ENCODE data around the gene OR4E1. TPM values are rescaled to one million over a fixed set of nuclear protein-coding genes. Genes with fewer than 3 reads are reported as not detected.

The OR4E1 gene
- total and polyA plus RNA-seq, 9 of the 15 experiments (the other 6 are each of a cell fraction or from before 2014, with no cell fraction given) = not detected

DNA sequence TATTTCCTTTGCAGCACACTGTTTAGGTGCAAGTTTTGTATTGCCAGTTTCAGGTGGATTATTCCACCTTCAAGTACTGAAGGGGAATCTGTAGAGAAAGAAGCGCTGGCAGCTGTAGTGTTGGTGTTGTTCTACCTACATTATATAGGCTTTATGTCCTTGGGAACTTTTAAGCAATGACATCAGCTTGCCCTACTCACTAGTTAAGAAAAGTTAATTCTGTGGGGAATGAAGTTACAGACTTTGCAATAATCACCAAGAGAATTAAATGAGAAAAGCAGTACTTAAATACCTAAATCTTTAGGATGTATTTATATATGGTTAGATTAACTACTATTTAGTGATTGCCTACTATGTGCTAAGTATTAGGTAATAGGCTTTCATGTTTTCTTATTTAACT lies at the start of gene OR4E1 (continued):
- no peak for TF ChIP-seq DMBX1 (CRISPR knock-in tag; IDR thresholded peaks at IDR 0.05; ENCODE audit: borderline replicate concordance)
- TF ChIP-seq FUS (optimal IDR thresholded peaks at IDR 0.05; ENCODE audit: low read depth, low read length) = no peak
- TF ChIP-seq BHLHE40 (IDR thresholded peaks at IDR 0.05; ENCODE audit: low read length) = no peak
- TF ChIP-seq, protein P1, sequence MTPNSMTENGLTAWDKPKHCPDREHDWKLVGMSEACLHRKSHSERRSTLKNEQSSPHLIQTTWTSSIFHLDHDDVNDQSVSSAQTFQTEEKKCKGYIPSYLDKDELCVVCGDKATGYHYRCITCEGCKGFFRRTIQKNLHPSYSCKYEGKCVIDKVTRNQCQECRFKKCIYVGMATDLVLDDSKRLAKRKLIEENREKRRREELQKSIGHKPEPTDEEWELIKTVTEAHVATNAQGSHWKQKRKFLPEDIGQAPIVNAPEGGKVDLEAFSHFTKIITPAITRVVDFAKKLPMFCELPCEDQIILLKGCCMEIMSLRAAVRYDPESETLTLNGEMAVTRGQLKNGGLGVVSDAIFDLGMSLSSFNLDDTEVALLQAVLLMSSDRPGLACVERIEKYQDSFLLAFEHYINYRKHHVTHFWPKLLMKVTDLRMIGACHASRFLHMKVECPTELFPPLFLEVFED (CRISPR knock-in tag; conservative IDR thresholded peaks at IDR 0.05) = no peak
- TF ChIP-seq, protein P2, sequence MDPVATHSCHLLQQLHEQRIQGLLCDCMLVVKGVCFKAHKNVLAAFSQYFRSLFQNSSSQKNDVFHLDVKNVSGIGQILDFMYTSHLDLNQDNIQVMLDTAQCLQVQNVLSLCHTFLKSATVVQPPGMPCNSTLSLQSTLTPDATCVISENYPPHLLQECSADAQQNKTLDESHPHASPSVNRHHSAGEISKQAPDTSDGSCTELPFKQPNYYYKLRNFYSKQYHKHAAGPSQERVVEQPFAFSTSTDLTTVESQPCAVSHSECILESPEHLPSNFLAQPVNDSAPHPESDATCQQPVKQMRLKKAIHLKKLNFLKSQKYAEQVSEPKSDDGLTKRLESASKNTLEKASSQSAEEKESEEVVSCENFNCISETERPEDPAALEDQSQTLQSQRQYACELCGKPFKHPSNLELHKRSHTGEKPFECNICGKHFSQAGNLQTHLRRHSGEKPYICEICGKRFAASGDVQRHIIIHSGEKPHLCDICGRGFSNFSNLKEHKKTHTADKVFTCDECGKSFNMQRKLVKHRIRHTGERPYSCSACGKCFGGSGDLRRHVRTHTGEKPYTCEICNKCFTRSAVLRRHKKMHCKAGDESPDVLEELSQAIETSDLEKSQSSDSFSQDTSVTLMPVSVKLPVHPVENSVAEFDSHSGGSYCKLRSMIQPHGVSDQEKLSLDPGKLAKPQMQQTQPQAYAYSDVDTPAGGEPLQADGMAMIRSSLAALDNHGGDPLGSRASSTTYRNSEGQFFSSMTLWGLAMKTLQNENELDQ (CRISPR knock-in tag; IDR thresholded peaks at IDR 0.05; ENCODE audit: borderline replicate concordance) = no peak
- no peak for TF ChIP-seq IFI16 (CRISPR knock-in tag; IDR thresholded peaks at IDR 0.05)

DNA sequence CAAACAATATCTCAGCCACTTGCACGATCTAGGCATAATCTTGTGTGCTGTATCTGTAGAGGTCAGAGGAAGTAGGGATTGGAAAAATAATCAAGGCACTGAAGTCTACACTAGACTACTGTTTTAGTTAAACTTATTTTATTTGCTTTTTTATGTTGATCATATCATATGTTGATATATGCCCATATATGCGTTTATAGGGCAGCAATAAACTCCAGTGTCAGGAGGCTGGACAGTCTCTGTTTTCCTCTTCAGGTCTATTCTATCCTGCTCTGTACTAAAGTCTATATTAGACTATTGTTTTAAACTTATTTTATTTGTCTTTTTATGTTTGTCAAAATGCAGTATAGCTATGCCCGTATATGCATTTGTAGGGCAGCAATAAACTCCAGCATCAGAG lies 47.9 kb upstream of the OR4E1 start:
- ChIA-PET POLR2A (no interaction called here), CTCF (ENCODE audit: low intra/inter-chr PET ratio) (no interaction called here)
- Histone ChIP-seq H4K20me1 (replicated peaks; ENCODE audit: control insufficient read depth, insufficient read depth, low read length) (no peaks in the 10 kb centered on the region), H3K27ac (ENCODE audit: extremely low read depth, low read depth, low read length) (no peak overlapping the region), H3K27me3 (ENCODE audit: control insufficient read depth in 2 of 2, insufficient read depth in 2 of 2, low read length in 2 of 2) (peaks cover 0 to 6% of the 10 kb centered on the region in 2 experiments; a peak in 2 of 5 replicates), H3K36me3 (ENCODE audit: control insufficient read depth, insufficient read depth, low read length) (no peaks in the 10 kb centered on the region), H3K9ac (ENCODE audit: insufficient read depth in 1 of 2, low read depth in 2 of 2, low read length in 2 of 2) (no peak overlapping the region), H3K9me1 (ENCODE audit: control insufficient read depth, insufficient read depth, low read length) (no peaks in the 10 kb centered on the region), H2AFZ (ENCODE audit: low read depth, low read length) (no peak overlapping the region), H3K4me1 (replicated peaks in 1 of 2; ENCODE audit: control insufficient read depth in 2 of 2, insufficient read depth in 2 of 2, low read length in 2 of 2) (no peaks in the 10 kb centered on the region), H3K79me2 (ENCODE audit: control insufficient read depth, insufficient read depth, low read length) (no peaks in the 10 kb centered on the region), H3K4me2 (ENCODE audit: insufficient read depth, low read length) (no peak overlapping the region), H3K9me3 (replicated peaks; ENCODE audit: control insufficient read depth, insufficient read depth, low read depth, low read length) (no peaks in the 10 kb centered on the region), H3K4me3 (no peak overlapping the region)
- in situ Hi-C loops (cut with MboI) = no loop called here
- no peak for TF ChIP-seq C11orf30 (IDR thresholded peaks at IDR 0.05; ENCODE audit: low read depth)
- TF ChIP-seq, protein P3, sequence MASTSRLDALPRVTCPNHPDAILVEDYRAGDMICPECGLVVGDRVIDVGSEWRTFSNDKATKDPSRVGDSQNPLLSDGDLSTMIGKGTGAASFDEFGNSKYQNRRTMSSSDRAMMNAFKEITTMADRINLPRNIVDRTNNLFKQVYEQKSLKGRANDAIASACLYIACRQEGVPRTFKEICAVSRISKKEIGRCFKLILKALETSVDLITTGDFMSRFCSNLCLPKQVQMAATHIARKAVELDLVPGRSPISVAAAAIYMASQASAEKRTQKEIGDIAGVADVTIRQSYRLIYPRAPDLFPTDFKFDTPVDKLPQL (IDR thresholded peaks at IDR 0.05; ENCODE audit: extremely low read depth, insufficient read length) = no peak
- no peak for TF ChIP-seq MBD2 (IDR thresholded peaks at IDR 0.05; ENCODE audit: borderline replicate concordance, low read depth)
- TF ChIP-seq HCFC1 (IDR thresholded peaks at IDR 0.05; ENCODE audit: low read depth, low read length) = no peak
- FAIRE-seq = no peak
- no peak for ATAC-seq
- intact Hi-C loops (cut with micrococcal nuclease) = no loop called here
- no TSS peak for BruUV-seq (replicated peaks)
- DNase-seq (ENCODE audit: extremely low read depth in 1 of 4, low spot score in 3 of 4) = no peak
- WGBS (ENCODE audit: insufficient coverage, low coverage, missing lambda C conversion rate) = 0% methylated on average over 3 of the region's 3 CpGs

All from K562 (cell line).